ENCODE measurements around the gene DAAM2.

DAAM2 gene

GRCh38 chr6:39936857-39937256 lies 144.7 kb downstream of the DAAM2 start:
- DNase-seq: no peak

GRCh38 chr6:39937686-39938333 lies 145.6 kb downstream of the DAAM2 start:
- no peak for DNase-seq

- DNase-seq: no peak
These were observed 146.8 kb downstream of the DAAM2 start for GRCh38 chr6:39938773-39939654.

DNA sequence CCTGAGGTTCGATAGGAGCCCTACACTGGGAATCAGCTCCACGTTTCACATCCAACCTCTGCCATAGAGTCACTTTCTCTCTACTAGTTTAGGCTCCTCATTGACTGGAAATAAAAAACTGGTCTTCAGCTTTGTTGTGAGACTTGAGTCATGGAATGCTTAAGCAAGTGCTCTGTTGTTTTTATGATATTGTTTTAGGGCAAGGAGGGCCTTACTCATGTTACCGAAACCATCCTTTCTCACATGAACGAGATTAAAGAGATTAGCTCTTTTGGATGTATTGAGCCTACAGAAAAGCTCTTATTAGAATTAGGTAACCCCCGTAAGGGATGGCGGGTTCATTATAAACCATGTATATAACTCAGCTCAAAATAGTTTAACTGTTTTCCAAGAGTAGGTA lies 149.0 kb downstream of the DAAM2 start:
- no peak for DNase-seq

GRCh38 chr6:39941820-39942219 lies 149.6 kb downstream of the DAAM2 start:
- DNase-seq: no peak

- DNase-seq: no peak
These were observed 150.9 kb downstream of the DAAM2 start for GRCh38 chr6:39942903-39943580.

DNA sequence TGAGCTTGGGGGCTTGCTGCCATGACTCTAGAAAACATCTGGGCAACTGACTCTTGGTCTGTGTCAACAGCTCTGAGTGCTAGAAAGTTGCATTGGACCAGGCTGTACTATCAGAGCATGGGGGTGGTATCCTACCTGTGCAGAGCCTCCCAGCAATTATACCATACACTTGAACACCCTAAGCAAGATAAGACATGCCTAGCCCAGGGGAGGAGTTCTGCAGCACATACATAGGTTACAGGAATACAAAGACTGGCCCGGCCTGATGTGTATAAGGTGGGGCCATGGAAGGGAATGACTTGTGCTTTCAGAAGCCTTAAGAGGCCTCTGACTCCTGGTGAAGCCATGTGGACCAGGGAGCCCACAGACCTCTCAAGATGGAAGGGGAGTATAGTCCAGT lies 153.4 kb downstream of the DAAM2 start:
- DNase-seq: no peak

DNA sequence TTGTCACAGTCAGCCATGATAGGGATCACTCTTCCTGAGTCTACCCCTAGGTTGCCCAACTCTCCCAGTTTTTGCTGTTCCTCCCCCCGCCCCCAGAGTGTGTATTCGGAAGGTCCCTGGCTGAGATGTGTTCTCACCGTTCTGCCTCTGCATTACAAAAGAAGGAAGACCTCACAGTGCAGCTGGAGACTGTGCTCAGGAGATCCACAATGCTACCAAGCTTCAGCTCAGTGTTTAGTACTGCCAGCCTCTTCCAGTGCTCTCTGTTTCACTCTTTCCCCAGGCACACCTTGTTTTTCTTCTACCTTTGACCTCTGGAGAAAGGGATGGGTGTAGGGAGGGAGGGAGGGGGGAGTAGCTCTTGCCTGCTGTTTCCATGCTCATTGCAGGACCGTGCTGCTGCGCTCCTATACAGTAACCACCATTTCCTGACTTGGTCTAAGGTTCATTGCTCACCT lies 155.5 kb downstream of the DAAM2 start:
- no peak for DNase-seq

- DNase-seq: no peak
These were observed 156.1 kb downstream of the DAAM2 start for GRCh38 chr6:39948199-39948791.

GRCh38 chr6:39950125-39950720 lies 158.0 kb downstream of the DAAM2 start:
- no peak for DNase-seq

DNA sequence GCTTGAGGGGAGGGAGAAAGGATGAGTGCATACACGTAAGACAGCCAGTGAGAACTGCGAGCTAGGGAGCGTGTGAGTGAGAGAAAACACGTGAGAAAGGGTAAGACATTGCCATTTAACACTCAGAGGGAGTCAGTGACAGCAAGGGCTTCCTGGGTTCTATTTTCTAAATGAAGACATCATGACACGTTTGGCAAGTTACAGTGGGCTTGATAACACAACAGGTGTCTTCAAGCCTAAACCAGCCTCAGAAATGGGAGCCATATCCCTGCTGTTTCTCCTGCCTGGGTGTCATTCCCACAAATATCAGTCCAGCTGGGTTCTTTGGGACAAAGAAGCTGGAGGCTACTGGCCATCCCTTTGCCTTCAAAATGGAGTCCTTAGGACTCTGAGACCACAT lies 159.0 kb downstream of the DAAM2 start:
- DNase-seq: no peak

DNA sequence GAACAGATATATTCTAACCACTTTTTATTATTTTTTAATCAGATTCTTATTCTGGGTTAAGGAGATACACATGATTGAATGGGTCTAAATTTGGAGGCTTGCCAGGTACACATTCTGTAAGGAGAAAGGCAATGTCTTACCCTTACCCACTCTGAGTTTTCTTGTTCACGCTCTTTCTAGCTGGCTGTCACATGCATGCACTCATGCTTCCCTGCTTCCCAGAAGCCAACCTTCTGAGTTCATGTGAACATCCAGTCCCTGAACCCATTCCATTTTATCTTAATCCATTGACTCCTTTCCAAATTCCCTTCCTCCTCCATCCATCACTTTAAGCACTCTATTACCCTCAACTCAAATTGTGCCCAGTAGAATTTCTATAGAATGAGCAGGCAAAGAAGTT lies 159.5 kb downstream of the DAAM2 start:
- no peak for DNase-seq

DNA sequence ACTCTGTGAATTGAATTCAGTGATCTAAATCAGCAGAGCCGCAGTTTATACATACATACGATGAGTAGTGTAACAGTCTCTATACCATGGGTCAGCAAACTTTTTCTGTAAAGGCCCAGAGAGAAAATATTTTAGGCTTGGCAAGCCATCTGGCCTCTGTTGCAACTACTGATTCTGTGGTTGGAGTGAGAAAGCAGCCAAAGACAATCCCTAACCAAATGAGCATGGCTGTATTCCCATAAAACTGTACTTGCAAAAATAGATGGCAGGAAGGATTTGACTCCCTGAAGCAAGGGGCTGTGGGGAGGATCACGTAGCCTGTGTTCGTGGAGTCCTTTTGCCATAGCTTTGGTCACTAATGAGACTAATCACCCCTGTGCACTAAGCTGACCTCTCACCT lies 160.0 kb downstream of the DAAM2 start:
- DNase-seq: no peak

DNA sequence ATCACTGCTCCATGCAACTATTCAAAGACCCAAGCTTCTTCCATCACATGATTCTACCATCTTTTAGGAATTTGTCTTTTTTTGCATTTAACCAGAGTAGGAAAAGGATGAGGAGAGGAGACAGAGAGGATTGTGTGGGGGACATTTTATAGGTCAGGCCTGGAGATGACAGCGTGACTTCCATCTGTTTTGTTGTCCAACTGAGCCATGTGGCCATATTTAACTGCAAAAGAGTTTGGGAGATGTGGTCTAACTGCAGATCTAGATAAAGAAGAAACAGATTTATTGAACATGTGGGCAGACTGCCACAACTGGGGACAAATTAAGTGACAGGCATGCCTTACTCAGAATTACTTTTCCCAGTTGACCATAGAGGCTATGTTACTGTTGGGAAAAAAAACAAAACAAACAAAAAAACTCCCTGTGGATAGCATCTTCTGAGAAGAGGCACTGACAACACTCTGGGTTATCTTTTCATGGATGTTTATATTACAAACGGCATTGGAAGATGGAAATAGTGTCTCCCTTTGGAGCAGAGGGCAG lies 161.0 kb downstream of the DAAM2 start:
- DNase-seq: no peak
